AG10803 (cell line): ENCODE results near the gene RSPRY1.
"Not testable (repeated sequence)": the region's sequence is repeated elsewhere in the genome, so short reads cannot be mapped to it uniquely, and the experiment has no call there.

Source experiments
- DNase-seq: peaks from one replicate; pipeline ENCODE4 v3.0.0; 2010; ENCODE audit warnings: low read depth
- H3K4me3 ChIP-seq: 2 replicates; pipeline ENCODE4 v1.5.1; 2011; ENCODE audit warnings: mild to moderate bottlenecking, low read length, control low read depth
- CTCF ChIP-seq: conservative IDR thresholded peaks from 2 replicates; pipeline ENCODE4 v1.5.1; 2011; ENCODE audit warnings: mild to moderate bottlenecking, low read length, control low read depth, inconsistent platforms

The RSPRY1 gene

GRCh38 chr16:57262841-57263540, 76.9 kb downstream of the RSPRY1 start:
- TF ChIP-seq CTCF: no peak
- DNase-seq: no peak
- no peak overlapping the region for H3K4me3 ChIP-seq

GRCh38 chr16:57263541-57264351, 77.6 kb downstream of the RSPRY1 start:
- DNase-seq: no peak
- no peak for TF ChIP-seq CTCF
- no peak overlapping the region for H3K4me3 ChIP-seq

GRCh38 chr16:57264381-57264780, 78.3 kb downstream of the RSPRY1 start:
- no peak overlapping the region for H3K4me3 ChIP-seq
- TF ChIP-seq CTCF: no peak
- DNase-seq: no peak

- H3K4me3 ChIP-seq: no peak overlapping the region
- no peak for TF ChIP-seq CTCF
- no peak for DNase-seq
Observed at GRCh38 chr16:57264950-57265371, 78.8 kb downstream of the RSPRY1 start.

- no peak for TF ChIP-seq CTCF
- H3K4me3 ChIP-seq: no peak overlapping the region
- DNase-seq: peak; percentile 40
Observed at GRCh38 chr16:57265850-57266530, 79.9 kb downstream of the RSPRY1 start.

GRCh38 chr16:57266531-57267260, 80.6 kb downstream of the RSPRY1 start:
- no peak for DNase-seq
- no peak for TF ChIP-seq CTCF
- H3K4me3 ChIP-seq: no peak overlapping the region

- not testable (repeated sequence) for H3K4me3 ChIP-seq, DNase-seq
Observed at GRCh38 chr16:57267343-57267742, 81.2 kb downstream of the RSPRY1 start.
